Effector CD8-positive, alpha-beta T cell (primary cell): Measurements from ENCODE around the gene TTC28.

Experiments
- DNase-seq: peaks from one replicate; lab custom pipeline; 2025; lab: John Stamatoyannopoulos, UW

The TTC28 gene

DNA sequence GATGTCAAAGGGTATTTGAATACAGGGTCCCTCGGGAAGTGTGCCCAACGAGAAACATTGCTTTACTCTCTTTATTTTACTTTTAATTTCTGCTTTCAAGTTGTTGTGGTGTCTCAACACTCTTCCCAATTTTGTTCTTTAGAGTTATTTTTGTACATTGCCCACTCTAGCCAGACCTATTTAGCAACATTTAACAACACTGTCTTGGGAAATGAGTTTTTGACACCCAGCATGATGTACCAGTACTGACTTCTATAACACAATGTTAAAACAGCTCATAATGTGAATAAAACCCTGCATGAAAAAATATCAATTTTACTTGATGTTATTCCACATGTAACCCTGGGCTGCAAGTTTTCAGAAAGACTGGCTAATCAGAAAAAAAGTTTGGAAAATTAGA is 410.4 kb downstream of the TTC28 start:
- DNase-seq: no peak

DNA sequence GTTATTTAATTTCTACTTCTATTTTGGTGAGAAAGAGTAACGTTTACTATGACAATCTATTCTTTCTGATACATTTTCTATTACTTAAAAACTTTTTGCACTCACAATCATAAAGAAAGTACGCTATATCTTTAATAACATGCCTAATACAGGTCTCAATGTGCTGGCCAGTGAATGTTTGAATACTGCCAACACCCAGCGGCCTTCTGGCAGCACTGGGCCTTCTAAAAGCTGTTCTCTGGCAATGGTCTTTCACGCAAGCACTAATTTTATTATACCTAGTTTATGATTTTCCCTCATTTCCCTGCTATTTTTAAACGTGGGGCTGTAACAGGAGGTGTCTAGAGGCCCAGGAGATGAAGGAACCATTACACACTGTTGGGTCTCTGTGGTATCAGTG is 410.8 kb downstream of the TTC28 start:
- DNase-seq: no peak

DNA sequence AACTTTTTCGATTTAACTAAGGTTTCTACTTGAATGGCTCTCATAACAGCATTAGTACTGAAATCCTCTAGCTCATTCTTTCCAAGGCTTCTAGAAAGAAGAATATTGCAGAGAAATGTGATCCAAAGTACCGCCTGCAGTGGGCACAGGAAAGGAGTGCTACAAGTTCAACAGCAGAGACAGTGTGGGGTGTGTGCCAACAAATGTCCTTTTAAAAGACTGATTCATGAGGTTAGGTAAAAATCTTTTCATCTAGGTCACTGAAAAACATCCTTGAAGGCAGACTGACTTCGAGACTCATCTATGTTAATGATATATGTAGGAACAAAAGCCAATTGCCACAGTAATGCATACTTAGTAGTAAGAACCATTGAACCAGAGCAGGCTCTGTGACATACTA is 411.5 kb downstream of the TTC28 start:
- DNase-seq: no peak

DNA sequence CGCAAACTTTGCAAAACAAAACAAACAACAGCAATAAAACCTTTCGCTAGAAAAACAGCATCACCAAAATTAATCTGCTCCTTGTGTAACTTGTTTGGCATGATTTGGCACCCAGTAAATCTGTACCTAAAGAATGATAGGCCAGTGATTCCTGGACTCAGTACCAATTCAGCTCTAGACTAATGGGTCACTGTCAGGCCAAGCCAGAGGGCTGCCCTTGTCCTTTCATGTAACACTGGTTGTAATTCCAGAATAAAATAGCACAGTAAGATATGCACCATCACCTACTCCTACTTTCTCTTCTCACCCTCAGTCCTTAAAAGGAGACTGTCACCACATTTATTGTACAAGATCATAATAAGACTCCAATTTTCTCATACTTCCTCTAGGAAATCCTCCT is 419.0 kb downstream of the TTC28 start:
- DNase-seq: no peak

DNA sequence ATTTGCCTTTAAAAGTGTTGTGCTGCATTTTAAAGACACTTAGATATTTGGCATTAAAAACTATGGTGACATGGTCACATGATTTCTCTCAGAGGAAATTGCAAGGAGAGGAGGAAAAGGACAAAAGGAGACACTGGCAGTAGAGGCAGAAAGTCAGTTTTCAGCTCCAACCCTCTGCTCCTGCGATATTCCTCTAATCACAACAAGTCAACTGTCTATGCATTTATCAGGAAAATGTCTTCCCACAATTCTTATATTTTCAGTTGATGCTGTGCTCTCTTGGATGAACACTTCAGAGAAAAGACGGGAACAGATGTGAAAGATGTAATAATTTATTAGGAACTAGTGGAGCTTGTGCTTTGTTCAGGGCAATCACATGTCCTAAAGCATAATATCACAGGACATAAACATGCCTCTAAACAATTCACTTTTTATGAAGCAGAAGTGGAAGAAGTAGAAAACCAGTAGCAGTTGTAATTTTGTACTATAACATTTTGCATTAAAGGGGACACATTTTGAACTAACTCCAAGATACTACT is 419.8 kb downstream of the TTC28 start:
- DNase-seq: no peak

DNA sequence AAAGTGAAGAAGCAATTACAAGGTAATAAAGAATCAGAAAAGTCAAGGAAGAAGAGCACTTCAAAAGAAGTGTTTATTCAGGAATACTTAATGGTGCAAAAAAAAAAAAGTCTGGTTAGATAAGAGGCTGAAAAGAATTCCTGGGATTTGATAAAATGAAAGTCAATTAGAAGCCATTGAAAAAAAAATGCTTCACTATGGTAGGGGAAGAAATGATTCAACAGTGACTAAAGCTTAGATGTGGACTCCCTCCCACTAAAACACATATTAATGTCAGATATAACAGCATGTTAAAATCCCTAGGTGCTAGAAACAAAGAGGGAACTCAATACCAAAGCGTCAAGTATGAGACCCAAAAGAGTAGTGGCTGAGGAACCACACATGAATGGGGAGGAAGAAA is 425.2 kb downstream of the TTC28 start:
- no peak for DNase-seq

DNA sequence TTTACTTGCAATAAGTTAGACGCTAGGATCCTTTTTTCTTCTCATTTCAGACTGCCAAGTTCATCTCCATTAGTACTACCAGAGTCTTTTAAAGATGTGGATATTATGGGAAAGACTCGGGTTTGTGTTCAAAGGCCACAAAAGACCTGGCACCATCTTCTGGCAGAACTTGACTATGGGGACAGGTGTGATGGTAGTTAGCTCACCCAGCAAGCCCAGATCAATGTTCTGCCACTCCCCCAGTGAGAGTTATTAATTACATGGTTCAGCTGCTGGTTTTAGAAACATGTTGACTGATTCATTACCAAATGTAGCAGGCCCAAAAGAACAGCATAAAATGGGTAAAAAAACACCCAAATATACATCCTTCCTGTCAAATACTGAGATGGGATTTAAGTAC is 427.1 kb downstream of the TTC28 start:
- no peak for DNase-seq

DNA sequence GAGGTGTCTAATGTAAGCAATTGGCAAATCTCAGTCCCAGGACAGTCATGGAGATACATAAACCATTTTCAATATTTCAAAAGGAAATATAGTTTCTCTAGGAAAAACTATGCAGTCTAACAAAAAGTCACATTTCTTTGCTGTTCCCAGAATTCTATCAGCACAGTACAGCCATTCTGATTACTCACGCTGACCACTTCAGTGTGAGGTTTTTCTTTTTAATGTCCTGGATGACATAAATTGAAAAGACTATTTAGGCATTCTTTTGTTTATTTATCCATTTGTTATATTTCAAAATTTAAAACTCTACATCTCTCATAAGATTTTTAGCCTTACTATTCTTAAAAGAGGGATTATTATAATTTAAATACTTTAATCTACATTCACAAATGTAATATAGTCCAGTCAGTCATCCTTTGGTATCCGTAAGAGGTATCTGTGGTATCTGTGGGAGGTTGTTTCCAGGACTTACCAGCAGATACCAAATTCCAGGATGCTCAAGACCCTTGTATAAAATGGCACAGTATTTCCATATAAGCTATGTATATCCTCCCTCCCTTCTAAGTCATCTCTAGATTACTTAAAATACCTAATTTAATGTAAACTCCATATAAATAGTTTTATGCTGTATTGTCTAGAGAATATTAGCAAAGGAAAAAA is 429.5 kb downstream of the TTC28 start:
- no peak for DNase-seq

DNA sequence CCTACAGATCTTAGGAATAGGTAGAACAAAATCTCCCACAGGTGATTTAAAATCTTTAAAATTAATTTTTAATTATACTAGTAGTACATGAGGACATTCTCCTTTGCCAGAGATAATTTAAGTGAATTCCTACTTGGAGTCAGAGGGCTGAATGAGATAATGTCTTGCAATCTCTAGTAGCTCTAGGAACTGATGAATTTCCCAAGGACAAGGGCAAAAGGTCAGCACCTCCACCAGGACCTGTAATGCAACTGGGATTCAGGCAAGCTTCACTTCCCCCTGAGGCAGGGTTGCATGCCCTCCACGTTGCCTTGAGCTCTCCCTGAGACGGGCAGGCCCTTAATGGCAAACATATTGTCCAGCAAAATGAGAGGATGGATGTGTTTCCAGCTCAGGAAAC is 430.2 kb downstream of the TTC28 start:
- DNase-seq: no peak

DNA sequence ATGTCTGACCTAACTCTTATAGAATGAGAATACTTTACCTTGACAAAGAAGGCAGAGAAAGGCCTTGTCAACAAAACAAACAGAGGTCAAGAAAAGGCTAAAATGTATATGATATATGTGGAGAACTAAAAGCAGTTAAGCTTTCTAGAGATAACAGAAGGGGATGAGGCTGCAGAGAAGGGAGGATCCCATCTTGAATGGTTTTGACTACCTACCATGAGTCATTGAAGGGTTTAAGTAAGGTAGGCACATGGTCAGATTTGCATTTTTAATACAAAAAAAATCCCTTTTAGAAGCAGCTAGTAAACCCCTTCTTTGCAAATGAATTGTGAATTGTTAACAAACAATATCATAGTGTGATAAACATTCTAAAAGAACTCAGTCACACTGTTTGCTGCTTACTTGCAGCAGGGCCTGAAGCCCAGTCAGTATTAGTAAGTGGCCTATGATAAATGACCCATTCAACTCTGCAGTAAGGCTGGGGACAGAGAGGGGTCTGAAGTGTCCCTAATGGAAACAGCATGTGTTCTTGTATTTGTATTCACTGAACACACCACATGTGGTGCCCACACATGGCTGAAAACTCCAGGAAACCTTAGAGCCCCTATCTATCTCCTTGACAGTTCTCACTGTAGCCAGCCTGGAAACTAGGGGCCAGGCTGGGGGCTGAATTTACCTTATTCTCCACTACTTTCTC is 431.8 kb downstream of the TTC28 start:
- DNase-seq: no peak

DNA sequence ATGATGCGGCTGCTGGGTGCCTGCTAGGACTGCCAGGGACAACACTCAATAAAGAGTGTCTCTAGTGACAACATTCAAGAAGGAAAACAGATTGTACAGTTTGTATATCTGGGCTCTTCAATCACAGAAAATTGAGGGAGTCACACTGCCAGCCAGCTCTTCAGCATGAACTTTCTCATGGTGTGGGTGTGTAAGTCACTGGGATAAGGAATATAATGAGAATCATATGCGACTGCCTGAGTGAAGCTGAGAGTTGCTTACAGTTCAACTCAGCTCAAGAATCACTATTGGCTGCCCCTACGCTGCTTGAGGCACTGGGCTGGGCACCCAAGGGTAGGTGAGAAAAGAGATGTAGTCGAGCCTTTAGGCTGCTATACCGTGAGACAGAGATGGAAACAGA is 432.5 kb downstream of the TTC28 start:
- no peak for DNase-seq

DNA sequence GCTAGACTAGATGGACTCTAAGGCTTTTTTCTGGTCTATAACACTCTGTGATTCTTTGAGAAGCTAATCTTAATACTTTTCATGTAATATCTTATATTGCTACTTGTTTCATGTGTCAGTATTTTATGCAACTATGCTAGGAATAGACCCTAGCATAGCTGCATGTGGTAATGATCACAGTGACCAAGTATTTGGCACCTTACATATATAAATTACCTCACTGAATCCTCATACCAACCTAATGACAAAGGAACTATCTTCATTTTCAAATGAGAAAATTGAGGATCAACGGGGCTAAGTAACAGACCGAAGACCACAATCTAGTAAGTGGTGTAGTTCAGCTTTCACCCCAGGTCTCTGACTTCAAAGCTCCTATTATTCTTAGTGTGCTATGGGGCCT is 433.2 kb downstream of the TTC28 start:
- DNase-seq: no peak

DNA sequence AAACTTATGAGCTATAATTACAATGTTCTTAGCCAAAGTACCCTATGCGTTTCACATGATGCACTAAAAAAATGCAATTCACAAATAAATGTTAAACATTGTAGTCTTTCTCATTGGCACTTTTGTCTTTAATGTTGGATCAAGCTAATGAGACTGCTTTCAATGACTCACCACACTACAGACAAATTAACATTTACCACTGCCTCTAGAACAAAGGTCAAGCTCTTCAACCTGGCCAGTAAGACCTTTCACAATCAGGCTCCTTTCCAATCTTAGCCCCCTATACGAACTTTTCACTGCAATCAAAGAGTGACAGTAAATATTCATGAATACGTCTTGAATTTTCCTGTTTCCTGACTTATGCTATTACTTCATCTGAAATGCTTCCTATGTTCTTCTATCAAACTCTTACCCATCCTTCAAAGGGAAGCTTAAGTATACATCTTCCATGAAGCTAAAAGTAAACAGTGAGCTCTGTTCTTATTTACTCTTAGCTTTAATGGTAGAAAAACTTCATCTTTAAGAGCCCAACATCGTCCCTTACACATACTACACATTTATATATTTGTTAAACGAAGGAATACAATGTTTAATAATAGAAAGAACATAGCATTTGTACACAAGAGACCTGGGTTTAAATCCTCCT is 433.9 kb downstream of the TTC28 start:
- no peak for DNase-seq

DNA sequence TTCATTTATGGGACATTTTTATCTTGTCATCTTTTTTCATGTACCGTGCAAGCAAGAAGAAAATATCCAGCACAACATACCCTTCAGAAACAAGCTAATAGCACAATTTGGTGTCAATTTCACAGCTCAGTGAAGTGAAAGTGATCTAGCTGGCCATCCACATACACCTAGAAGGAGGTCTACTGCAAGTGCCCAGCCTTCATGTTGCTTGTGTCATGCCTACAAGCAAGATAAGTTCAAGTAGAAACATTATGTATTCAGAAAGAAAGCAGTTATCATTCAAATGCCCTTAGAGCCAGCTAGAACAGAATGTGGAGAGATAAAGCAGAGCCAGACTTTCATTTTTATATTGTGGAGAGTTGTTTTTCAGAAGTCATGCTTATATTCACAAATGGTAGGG is 434.9 kb downstream of the TTC28 start:
- no peak for DNase-seq

DNA sequence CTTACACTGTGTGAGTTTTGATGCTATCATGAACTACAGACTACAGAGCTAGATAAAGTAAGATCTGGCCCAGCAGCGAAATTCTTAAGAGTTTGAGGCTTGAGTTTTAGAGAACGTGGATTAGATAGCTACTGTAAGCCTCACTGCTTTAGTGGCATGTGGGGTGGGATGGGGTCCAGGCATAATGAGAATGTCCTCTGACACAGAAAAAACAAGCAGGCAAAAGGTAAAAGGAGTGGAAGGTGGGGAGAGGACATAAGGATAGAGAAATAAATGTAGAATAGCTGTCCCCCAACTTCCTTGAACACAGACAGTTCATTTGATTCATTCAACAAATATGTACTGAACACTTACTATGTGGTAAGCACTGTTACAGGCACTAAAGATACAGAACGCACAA is 436.1 kb downstream of the TTC28 start:
- DNase-seq: no peak

DNA sequence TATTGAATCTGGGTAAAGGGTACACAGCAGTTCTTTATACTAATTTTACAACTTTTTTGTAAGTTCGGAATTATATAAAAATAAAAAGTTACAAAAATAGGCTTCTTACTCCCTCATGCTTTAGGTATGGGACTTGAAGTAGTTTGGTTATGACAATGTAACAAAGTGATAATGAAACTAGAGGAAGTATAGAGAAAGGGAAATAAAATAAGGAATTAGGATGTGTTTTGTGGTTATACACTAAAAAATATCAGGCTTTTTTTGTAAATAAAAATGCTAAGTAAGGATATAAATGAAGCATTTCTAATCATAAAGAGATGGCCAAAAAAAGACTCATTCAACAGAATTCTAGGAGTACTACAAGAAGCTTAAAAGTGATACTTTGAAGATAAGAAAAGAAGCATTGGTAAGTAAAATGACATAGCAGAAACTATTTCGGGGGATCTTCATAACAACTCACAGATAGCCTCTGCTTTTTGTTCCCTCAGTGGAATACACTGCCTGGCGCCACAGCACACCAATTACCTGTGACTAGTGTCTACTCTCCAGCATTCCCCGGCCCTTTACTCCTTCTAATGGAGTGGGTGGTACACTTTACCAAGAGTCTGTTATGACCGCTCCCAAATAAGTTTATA is 437.9 kb downstream of the TTC28 start:
- no peak for DNase-seq

DNA sequence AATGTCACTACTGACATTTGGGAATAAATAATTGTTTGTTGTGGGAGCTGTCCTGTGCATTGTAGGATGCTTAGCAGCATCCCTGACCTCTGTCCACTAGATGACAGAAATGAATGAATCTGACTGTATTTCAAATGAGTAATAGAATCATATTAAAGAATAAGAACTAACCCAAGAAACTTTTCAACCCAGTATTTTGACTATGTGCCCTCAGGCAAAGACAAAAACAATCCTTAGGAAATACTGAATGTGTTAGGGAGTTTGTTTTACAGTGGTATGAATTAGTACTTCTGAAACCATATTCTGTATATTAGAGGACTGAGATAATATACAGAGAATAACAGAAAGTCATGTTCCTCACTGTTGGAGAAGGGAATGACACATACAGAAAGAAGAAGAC is 439.7 kb downstream of the TTC28 start:
- DNase-seq: no peak

DNA sequence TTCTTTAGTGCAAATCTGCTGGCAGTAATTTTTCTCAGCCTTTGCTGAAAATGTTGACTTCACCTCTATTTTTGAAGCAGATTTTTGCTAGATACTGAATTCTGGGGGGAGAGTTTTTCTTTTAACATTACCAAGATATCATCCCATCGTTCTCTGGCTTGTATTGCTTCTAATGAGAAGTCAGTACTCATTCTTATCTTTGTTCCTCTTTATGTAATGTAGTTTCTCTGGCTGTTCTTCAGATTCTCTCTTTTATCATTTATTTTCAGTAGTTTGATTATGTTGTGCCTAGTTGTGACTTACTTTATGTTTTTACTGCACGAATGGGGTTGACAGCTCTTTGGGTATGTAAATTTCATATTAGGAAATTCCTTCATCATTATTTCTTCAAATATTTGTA is 441.9 kb downstream of the TTC28 start:
- DNase-seq: no peak

DNA sequence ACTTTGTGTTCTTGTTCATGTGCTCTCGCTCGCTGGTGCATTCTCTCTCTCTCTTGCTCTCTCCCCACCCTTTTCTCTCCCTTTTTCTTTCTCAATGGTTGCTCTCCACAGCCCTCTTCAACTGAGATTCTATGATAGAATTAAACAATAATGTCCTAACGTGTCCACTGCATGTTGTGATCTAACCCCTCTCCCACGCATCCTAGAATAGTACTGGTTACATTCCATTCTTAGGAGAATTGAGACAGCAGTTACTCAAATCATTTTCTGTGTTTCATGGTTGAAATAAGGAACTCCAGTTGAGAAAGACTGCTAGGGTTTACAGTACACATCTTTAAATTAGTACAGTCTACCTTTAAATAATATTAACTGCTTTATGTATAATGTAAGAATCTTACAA is 442.5 kb downstream of the TTC28 start:
- no peak for DNase-seq

DNA sequence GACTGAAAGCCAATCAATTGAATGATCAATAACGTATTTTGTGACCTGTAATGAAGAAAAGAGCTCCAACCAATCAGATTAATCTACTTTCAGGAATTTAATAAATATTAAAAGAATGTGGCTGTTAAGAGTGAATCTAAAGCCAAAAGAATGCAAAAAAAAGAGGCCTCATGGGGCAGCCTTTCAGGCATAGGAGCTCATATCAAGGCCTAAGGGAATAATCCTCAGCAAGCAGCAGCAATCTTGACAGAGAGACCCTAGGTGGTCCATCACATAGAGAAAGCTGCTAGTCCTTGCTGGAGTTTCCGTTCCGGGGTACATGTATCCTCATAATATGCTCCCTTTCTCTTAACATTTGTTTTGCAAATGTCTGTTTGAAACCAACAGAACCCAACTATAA is 447.4 kb downstream of the TTC28 start:
- DNase-seq: no peak

DNA sequence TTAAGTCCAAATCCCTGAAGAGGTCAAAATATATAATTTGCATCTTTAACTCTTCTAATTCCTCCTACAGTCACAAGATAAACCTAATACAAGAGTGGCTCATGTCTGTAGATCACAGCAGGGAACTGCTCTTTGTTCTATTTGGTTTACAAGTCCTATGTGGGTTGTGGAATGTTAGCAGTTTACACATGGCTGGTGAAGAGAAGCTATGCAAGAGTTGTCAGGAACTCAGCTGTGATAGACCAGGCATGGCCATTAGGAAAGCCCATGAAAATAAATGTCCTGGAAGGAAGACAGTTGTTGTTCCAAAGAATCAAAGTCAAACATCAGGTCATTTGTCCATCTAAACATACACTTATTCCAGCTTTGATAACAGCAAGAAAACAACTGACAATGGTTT is 448.2 kb downstream of the TTC28 start:
- no peak for DNase-seq

DNA sequence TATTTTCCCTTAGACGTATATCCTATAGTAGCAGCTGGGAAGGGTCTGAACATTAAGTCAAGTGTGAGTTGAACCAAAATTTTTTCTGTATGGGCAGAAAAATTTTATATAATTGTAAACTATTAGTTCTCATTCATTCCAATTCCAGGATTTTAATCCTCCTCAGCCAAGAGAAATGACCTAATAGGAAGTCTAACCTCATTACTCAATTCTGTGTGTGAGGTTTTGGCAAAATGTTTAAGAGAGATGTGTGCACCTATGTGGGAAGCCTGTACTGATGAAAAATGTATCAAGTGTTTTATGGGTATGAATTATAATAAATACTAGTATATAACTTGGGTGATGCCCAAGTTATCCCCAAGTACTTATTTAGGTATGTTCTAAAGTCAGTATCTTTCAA is 449.0 kb downstream of the TTC28 start:
- DNase-seq: no peak
